ENCODE data around the gene PRR16.
"Not testable (repeated sequence)": the region's sequence is repeated elsewhere in the genome, so short reads cannot be mapped to it uniquely, and the experiment has no call there.

Gene PRR16

DNA sequence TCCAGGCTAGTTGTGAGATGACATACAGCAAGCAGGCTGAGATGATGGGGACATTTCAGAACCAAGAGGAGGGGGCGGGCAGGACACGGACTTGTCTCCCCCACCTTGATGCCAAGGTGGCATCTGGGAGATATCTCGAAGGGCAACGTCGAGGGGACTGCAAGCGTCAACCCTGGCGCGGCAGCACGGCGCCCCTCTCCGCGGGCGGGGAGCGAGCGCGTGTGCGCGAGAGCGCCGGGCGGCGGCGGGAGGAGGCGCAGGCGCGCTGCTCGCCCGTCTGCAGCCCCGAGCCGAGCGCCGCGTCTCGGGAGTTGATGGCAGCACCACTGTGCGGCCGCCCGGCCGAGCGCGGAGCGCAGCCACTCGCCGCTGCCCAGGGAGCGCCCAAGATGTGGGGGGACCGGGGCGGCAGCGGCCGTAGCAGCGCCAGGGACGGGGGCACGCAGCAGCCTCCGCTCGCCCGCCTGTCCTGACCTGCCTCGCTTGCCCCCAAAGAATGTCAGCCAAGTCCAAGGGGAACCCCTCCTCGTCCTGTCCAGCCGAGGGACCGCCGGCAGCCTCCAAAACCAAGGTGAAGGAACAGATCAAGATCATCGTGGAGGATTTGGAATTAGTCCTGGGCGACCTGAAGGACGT lies at the start of gene PRR16:
PRR16 (plus strand) TSS at position 310 of the 636 bp plus-strand sequence.
- no peak for DNase-seq

DNA sequence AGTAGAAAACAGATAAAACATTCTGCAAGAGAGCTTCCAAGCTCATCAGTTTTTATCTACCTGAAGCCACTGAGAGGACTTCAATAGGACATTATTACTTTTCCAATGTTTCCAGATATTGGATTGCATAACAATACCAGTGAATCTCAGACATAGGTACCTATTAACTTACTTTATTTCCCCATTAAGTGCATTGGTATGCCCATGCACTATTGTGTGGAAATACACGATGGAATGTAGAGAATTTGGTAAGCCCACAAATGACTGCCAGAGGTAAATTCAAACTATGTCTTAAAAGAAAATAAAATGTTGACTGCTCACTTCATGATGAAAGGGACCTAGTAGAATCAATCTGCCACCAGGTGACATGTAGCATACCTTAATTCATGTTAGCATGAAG lies 48.1 kb upstream of the PRR16 start:
- no peak for DNase-seq

DNA sequence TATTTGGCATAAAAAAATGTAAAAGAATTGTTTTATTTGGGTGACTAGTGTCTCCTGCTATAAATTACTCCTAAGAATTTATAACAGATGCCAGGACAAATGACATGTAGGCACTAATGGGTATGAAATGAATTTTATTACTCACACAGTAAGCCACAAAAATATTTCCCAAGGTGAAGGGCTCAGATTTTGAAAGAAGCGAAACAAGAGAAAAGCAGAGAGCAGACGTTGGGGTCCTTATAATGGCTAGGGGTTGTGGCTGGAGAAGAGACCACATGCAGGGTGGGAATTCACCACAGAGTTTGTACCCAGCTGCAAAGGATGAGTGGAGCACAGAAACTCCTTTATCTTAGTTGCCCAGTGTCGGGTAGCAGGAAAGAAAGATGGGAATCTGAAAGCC lies 45.0 kb upstream of the PRR16 start:
- DNase-seq = no peak

DNA sequence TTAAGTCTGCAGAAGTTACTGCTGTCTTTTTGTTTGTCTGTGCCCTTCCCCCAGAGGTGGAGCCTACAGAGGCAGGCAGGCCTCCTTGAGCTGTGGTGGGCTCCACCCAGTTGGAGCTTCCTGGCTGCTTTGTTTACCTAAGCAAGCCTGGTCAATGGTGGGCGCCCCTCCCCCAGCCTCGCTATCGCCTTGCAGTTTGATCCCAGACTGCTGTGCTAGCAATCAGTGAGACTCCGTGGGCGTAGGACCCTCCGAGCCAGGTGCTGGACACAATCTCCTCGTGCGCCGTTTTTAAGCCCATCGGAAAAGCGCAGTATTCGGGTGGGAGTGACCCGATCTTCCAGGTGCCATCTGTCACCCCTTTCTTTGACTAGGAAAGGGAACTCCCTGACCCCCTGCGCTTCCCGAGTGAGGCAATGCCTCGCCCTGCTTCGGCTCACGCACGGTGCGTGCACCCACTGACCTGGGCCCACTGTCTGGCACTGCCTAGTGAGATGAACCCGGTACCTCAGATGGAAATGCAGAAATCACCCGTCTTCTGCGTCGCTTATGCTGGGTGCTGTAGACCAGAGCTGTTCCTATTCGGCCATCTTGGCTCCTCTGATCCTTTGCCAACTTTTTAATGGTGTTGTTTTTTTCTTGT lies 37.3 kb upstream of the PRR16 start:
- DNase-seq = not testable (repeated sequence)

DNA sequence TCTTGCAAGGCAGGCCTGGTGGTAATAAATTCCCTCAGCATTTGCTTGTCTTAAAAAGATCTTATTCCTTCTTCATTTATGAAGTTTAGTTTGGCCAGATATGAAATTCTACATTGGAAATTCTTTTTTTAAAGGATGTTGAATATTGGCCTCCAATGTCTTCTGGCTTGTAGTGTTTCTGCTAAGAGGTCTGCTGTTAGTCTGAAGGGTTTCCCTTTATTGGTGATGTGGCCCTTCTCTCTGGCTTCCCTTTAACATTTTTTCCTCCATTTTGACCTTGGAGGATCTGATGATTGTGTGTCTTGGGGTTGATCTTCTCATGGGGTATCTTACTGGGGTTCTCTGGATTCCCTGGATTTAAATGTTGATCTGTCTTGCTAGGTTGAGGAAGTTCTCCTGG lies 33.5 kb upstream of the PRR16 start:
- no peak for DNase-seq

DNA sequence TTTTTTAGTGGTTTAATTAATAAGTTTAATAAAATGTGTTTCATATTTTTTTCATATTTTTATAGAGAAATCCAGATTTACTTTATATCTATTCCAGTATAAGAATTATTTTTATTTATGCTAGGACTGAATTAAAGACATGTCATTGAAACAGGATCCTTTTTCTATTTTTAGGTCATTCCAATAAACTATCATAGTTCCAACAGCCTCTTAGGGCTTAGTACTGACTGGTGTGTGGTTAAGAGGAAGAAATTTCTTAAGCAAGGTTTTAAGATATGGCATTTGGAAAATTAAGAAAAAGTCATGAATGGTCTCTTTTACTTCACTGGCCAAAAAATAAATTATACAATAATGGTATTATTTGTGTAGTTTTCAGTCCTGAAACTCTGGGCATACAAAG lies 31.2 kb upstream of the PRR16 start:
- DNase-seq = no peak

DNA sequence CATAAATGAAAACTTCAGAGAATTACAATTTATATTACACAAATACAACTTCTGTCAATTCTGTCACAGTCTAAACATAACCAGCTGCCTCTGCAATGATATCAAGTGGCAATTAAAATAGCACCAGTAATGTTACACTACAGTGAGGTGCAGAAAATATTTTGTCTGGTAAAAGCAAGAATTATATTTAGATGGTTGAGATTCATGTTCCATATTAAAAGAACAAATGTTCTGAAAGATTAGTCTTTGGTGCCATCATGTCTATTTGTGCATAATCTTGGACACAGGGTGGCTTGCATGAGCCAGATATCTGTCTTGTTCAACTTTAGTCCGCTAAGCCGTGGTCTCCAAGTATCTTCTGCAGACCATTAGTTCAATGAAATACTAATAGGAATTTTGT lies 29.0 kb upstream of the PRR16 start:
- DNase-seq = no peak

DNA sequence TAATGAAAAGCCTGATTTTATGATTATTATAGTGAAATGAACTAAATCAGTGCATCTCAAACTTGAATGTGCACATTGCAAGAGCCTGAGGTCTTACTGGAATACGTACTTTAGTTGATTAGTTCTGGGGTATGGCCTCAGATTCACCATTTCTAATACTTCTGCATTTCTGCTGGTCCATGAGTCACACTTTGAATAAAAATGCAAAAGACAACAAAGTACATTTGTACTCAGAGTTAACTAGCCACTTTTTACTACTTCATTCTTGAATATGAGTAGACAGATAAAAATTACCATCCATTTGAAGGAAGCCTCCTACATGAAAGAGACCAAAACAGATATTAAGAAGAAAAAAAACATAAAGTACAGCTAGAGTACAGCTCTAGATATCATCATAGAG lies 27.1 kb upstream of the PRR16 start:
- no peak for DNase-seq

DNA sequence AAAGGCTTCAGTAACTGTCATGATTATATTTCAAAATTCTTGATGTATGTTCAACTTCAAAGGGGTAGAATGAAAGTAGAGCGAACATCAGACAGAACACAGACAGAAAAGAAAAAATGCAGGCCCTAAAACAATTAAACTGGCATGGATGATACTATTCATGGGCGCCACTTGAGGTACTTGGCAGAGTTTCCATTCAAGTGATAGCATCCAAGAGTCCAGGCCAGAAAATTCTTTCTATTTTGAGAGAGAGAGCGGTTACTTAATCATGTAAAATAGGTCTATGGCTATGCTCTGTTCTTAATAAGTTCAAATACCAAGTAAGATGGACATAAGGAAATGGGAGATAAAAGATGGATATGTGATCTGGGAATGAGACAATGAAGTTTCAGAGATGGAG lies 21.4 kb upstream of the PRR16 start:
- DNase-seq = no peak

DNA sequence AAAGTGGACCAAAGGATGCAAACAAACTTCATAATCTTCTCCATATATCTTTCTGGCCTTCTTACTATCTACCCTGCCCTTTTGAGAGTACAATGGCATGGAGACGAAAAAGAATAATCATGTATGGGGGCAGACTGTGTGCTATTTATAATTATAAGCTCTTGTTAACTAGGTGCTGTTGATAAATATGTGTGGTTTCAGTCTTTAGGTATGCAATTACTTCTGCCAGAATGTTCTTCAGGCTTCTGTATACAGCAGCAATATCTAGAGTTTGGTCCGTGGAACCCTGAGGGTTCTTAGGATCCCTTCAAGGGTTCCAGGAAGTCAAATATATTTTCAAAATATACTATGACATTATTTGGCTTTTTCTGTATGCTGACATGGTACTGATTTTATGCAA lies 20.5 kb upstream of the PRR16 start:
- DNase-seq = no peak

DNA sequence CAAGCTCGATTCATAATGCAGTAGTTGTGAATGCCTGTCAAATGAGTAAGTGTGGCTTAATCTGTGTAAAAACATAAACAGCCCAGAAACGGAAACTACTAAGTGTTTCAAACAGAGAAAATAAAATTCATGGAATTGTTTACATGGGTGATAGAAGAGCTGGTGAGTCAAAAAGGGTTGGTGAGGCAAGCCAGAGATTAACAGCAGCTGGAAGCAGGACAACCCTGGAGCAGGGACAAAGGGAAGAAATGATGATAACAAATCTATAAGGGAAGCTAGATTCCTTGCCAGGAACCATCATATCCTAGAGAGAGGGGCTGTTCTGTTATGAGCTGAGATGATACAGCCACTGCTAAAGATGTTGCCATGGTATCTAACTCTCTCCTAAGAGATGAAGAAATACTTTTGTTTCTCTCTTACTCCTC lies 18.0 kb upstream of the PRR16 start:
- DNase-seq = no peak

DNA sequence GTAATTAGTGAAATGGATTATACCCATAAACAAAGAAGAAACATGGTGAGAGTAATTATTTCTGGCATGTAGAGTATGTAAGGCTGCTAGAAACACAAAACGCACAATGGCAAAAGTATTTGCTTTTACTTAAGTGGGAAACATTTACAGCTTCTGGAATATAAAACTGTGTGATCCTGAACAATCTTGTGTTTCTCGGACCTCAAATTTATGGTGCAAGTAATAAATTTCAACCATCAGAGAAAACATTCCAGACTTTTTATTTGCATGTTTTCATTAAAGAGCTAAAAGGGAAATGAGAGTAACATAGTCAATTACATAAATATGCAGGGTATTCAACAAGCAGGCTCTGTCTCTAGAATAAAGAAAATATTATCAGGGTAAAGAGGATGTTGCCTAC lies 17.2 kb upstream of the PRR16 start:
- DNase-seq = no peak

DNA sequence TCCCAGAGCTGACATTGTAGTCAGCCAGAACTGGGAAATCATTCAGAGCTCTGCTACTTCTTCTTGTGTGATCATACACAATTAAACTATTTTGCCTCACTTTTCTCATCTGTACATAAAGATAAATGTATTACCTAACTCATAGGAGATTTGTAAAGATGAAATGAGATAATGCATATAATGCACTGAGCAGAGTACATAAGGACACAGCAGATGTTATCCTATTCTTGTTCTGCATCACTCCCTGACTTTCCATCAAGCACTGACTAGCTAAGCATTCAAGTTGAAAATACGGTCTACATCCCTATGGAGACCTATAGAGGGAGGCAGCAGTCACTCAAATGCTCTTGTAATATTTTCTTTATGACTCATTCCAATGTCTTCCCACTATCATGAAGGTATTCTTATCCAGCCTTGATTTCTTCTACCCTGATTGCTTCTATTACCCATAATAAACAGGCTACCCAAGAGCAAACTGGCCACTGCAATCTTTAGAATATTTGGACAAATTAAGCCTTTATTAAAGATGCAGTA lies 16.3 kb upstream of the PRR16 start:
- DNase-seq = no peak

DNA sequence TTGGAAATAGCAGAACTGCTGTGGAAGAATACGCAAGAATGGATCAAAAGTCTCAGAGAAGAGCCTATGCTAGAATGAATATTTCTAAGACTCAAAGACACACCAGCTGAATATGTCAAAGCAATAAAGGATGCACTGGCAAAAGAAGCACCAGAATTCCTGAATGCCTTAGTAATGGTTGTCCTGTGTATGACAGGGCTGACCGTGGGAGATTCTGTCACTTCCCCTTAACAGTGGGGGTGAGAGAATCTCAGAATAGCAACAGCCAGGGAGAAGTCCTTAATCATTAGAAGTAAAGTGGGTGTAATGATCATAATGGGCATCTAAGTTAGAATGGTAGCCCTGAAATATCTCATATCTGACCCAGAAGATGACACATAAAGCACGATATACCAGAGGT lies 14.6 kb upstream of the PRR16 start:
- DNase-seq = no peak

DNA sequence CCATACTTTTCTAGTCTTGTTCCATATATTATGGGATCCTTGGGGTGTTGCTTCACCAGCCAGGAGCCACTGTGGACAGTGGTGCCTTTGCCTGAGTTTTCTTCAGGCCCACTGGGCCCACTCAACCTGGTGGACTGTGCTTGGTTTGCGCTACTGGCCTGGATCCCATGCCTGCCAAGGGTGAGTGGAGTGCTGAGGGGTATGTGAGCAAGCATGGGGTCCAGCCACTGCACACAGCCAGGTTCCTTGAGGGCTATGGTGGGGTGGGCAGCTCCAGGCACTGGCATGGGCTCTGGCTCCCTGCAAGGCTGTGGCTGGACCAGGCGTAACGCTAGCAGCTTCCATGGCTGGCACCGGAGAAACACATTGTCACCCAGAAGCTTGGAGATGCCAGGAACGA lies 13.2 kb upstream of the PRR16 start:
- DNase-seq = no peak

DNA sequence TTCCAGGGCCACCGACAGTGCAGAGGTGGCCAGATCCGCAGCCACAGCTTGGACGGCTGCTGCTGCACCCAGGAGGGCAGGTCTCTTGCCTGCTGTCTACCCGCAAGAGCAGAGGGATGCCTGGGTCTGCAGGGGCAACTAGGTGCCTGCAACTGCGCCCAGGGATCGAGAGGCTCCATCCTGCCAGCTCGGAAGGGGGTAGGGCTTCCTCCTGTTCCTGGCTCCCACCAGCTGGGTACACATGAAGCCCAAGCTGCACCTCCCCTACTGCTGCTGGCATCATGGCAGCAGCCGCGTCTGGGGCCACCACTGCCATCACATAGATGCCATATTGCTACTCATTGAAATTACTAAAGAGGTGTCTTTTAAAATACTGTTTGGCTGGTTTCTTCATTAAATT lies 12.7 kb upstream of the PRR16 start:
- DNase-seq = no peak

DNA sequence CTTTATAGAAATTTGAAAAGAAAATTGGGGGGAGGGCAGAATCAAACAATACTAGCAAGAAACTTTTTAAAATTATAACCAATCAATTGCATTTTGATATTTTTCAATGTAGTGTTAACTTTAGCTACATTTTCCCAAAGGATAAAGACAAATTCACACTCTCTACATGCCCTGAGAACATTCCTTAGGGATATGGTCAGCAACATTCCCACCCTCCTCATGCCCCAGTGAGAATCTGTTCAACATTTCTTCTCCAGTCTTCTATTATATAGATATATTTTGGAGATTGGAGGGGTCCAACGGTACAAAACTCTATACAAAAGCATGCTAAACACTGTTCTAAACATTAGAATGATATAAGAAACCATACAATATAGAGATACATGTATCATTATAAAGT lies 11.6 kb upstream of the PRR16 start:
- no peak for DNase-seq

DNA sequence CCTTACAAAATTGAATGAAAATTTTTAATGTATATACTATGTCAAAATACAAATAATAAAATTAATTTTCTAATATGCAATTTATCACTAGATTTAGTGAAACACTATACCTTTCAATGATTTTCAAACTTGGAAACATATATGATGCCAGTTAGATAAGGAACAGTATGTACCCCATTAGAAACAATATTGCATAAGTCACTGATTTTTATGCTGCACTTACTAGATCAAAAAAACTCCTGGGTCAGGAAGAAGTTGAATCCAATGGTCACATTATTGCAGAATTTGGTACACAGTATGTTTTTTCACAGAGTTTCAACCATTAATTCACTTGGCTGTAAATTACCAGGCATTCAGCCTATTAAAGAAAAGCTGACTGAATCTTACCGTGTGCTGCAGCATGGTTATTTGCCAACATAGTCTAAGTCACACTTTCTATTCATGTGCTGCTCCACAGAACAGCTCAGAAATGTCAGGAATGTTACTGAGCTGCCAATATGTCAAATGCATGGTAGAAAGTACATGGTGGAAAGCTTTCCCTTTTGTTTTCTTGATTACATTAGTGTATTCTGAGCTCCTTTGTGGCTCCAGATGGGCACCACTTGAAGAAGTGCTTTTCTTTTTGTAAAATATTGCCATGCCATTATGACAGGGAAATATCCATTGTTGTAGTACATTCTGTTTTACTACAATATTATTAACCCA lies 9.9 kb upstream of the PRR16 start:
- DNase-seq = no peak

DNA sequence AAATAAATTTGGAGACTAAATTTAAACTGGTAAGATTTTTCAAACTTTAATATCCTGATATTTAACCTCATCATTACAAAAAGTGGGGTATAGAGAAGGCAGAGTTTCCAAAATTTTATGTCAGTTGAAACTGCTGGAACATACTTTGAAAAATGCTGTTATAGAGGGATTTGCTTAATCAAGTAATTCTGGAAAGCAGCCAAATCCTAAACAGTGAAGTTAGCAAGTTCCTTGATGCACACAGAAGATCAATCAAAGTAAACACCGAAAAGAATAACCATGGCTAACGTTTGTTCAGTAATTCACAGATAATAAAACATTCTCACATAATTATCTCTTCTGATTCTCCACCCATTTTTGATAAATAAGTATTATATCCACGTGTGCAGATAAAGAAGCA lies 8.1 kb upstream of the PRR16 start:
- no peak for DNase-seq

DNA sequence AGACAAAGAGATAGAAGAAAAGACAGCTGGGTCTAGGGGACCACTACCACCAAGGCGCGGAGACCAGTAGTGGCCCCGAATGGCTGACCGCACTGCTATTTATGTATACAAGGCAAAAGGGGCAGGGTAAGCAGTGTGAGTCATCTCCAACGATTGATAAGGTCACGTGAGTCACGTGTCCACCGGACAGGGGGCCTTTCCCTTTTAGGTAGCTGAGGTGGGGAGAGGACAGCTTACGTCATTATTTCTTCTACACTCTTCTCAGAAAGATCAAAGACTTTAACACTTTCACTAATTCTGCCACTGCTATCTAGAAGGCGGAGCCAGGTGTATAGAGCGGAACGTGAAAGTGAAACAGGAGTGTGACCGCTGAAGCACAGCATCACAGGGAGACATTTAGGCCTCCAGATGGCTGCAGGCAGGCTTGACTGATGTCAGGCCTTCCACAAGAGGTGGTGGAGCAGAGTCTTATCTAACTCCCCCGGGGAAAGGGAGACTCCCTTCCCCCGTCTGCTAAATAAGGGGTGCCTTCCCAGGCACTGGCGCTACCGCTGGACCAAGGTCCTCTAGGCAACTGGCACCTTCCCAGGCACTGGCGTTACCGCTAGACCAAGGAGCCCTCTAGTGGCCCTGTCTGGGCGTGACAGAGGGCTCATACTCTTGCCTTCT lies 6.1 kb upstream of the PRR16 start:
- no peak for DNase-seq

DNA sequence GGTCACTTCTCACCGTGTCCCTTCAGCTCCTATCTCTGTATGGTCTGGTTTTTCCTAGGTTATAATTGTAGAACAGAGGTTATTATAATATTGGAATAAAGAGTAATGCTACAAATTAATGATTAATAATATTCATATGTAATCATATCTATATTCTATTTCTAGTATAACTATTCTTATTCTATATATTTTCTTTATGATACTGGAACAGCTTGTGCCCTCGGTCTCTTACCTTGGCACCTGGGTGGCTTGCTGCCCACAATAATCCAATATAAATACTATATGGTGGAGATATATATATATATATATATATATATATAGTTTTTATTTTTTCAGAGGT lies 5.6 kb upstream of the PRR16 start:
- DNase-seq = not testable (repeated sequence)

DNA sequence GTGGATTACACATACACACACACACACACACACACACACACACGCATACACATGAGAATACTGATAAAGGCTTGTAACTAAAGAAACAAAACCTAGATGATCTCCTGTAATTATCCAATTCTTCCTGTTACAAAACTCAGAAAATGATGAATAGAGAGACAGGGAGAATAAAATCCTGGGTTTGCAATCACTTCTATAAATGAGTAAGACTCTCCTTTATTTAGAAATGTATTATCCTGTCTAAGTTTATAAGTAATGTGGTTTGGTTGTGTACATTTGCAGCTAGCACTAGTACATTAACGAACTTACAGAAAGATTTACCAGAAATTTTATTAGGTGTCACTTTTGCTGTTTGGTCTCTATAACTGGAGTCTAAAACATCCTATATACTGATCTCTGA lies 2.8 kb upstream of the PRR16 start:
- DNase-seq = no peak

DNA sequence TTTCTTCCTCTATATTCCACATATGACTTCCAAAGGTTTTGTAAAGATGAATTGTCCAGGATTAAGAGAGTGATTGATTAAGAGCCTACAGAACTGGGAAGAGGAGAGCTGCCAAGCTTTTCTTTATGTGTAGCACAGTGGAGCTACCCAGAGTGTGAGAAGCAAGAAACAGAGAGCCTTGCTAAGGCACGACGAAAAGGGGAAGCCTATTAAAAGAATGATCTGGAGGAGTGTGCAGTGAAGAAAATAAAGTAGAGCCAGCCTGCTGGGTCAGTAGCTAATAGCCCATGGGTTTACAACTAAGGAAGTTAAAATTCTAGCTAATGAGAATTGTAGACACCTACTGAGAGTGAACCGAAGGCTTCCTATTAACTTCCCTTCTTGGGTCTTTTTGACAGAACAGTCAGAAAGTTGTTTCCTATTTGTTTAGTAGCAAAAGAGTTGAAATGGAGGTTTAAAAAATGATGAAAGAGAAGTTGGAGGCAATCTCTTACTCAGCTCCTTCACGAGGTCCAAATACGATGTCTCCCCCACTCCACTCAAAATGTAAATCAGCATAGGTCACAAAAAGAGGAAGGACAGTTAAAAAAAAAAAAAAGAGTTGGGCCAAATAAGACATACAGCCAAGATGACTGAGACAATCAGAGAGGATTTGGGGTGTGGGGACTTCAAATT lies 957 bp upstream of the PRR16 start:
- DNase-seq = no peak

Data from NCI-H345 (cell line).